ENCODE measurements around the gene HSF4. TPM values are rescaled to one million over a fixed set of nuclear protein-coding genes. Genes with fewer than 3 reads are reported as not detected.

Gene HSF4
- total RNA-seq, 1 experiment from 2014 or later: 2.2 TPM

- Mint-ChIP-seq H3K4me1 (peaks cover 8% of the 10 kb centered on the region), H3K27ac (no peak overlapping the region), H3K9me3 (no peaks in the 10 kb centered on the region), H3K27me3 (ENCODE audit: low read depth) (peaks cover 37% of the 10 kb centered on the region), H3K36me3 (peaks cover 17% of the 10 kb centered on the region), H3K4me3 (peak overlapping the region; percentile 48; the same call in 1 of the 2 replicates)
- ATAC-seq: no peak
- DNase-seq (ENCODE audit: low spot score): no peak
- CTCF ChIA-PET: interaction anchor here (0.6 to 15.3 kb wide), 8 partner anchors 10 to 192 kb away, joined by 3 to 386 read pairs (median 12); partner anchors contain the start of genes CES3, HSF4 and NOL3
- TF ChIP-seq, protein P1, sequence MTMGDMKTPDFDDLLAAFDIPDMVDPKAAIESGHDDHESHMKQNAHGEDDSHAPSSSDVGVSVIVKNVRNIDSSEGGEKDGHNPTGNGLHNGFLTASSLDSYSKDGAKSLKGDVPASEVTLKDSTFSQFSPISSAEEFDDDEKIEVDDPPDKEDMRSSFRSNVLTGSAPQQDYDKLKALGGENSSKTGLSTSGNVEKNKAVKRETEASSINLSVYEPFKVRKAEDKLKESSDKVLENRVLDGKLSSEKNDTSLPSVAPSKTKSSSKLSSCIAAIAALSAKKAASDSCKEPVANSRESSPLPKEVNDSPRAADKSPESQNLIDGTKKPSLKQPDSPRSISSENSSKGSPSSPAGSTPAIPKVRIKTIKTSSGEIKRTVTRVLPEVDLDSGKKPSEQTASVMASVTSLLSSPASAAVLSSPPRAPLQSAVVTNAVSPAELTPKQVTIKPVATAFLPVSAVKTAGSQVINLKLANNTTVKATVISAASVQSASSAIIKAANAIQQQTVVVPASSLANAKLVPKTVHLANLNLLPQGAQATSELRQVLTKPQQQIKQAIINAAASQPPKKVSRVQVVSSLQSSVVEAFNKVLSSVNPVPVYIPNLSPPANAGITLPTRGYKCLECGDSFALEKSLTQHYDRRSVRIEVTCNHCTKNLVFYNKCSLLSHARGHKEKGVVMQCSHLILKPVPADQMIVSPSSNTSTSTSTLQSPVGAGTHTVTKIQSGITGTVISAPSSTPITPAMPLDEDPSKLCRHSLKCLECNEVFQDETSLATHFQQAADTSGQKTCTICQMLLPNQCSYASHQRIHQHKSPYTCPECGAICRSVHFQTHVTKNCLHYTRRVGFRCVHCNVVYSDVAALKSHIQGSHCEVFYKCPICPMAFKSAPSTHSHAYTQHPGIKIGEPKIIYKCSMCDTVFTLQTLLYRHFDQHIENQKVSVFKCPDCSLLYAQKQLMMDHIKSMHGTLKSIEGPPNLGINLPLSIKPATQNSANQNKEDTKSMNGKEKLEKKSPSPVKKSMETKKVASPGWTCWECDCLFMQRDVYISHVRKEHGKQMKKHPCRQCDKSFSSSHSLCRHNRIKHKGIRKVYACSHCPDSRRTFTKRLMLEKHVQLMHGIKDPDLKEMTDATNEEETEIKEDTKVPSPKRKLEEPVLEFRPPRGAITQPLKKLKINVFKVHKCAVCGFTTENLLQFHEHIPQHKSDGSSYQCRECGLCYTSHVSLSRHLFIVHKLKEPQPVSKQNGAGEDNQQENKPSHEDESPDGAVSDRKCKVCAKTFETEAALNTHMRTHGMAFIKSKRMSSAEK (CRISPR knock-in tag; IDR thresholded peaks at IDR 0.05; ENCODE audit: borderline replicate concordance): no peak
- TF ChIP-seq NFATC4 (CRISPR knock-in tag; IDR thresholded peaks at IDR 0.05) (no peak), ZNF219 (CRISPR knock-in tag; IDR thresholded peaks at IDR 0.05; ENCODE audit: borderline replicate concordance) (no peak), E2F4 (CRISPR knock-in tag; IDR thresholded peaks at IDR 0.05; ENCODE audit: borderline replicate concordance, low read depth) (no peak), CTCF (IDR thresholded peaks at IDR 0.05) (no peak), NR3C1 (CRISPR knock-in tag; conservative IDR thresholded peaks at IDR 0.05; ENCODE audit: low read depth) (no peak), NR2C2 (CRISPR knock-in tag; IDR thresholded peaks at IDR 0.05) (no peak), GABPB1 (CRISPR knock-in tag; IDR thresholded peaks at IDR 0.05) (no peak), USF1 (CRISPR knock-in tag; IDR thresholded peaks at IDR 0.05) (no peak), NR1H2 (CRISPR knock-in tag; IDR thresholded peaks at IDR 0.05) (no peak), ZBTB43 (CRISPR knock-in tag; IDR thresholded peaks at IDR 0.05) (no peak), ZNF317 (CRISPR knock-in tag; IDR thresholded peaks at IDR 0.05; ENCODE audit: borderline replicate concordance, low read depth) (no peak), ZNF671 (CRISPR knock-in tag; IDR thresholded peaks at IDR 0.05) (no peak), ZNF416 (CRISPR knock-in tag; IDR thresholded peaks at IDR 0.05) (no peak), OVOL2 (CRISPR knock-in tag; IDR thresholded peaks at IDR 0.05; ENCODE audit: borderline replicate concordance) (no peak), E2F5 (CRISPR knock-in tag; IDR thresholded peaks at IDR 0.05) (no peak), PRRX2 (CRISPR knock-in tag; IDR thresholded peaks at IDR 0.05) (no peak)
- TF ChIP-seq, protein P2, sequence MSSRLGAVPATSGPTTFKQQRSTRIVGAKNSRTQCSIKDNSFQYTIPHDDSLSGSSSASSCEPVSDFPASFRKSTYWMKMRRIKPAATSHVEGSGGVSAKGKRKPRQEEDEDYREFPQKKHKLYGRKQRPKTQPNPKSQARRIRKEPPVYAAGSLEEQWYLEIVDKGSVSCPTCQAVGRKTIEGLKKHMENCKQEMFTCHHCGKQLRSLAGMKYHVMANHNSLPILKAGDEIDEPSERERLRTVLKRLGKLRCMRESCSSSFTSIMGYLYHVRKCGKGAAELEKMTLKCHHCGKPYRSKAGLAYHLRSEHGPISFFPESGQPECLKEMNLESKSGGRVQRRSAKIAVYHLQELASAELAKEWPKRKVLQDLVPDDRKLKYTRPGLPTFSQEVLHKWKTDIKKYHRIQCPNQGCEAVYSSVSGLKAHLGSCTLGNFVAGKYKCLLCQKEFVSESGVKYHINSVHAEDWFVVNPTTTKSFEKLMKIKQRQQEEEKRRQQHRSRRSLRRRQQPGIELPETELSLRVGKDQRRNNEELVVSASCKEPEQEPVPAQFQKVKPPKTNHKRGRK (CRISPR knock-in tag; IDR thresholded peaks at IDR 0.05; ENCODE audit: borderline replicate concordance): no peak
- TF ChIP-seq, protein P3, sequence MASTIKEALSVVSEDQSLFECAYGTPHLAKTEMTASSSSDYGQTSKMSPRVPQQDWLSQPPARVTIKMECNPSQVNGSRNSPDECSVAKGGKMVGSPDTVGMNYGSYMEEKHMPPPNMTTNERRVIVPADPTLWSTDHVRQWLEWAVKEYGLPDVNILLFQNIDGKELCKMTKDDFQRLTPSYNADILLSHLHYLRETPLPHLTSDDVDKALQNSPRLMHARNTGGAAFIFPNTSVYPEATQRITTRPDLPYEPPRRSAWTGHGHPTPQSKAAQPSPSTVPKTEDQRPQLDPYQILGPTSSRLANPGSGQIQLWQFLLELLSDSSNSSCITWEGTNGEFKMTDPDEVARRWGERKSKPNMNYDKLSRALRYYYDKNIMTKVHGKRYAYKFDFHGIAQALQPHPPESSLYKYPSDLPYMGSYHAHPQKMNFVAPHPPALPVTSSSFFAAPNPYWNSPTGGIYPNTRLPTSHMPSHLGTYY (CRISPR knock-in tag; IDR thresholded peaks at IDR 0.05): no peak
- POLR2A ChIA-PET: no interaction called here
Measured at GRCh38 chr16:67148656-67149275, 15.8 kb upstream of the HSF4 start.
